Colon (tissue), 2 donors: ENCODE results near the gene C17orf58.
"Not testable (repeated sequence)": the region's sequence is repeated elsewhere in the genome, so short reads cannot be mapped to it uniquely, and the experiment has no call there.

ENCODE experiments used
- FAIRE-seq: peaks from 2 replicates; lab custom pipeline; 2012; peaks lifted over from hg19 to GRCh38; lab: Jason Lieb, UNC
- donor health status: control.
- donor health status: control.

Gene C17orf58

DNA sequence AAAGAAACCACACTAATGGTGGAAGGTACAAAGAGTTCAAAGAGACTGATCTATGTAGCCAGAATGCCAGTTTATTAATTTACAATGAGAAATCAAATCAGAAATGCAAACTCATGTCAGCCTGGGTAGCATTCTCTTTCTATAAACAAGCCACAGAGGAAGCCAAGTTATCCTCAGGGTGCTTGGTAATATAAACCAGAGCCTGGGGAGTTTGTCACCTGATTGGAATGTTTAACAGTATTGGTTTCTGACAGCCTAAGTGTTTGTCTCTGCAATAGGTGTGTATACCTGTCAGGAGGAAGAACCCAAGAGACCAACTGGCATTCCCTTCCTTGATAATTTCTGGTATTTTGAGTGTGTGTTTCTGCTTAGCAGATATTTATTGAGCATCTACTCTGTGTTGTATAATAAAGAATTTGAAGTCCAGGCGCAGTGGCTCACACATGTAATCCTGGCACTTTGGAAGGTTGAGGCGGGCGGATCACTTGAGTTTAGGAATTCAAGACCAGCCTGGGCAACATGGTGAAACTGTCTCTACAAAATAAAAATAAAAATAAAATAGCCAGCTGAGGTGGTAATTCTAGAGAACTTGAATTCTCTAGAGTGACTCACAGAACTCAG is 3.1 kb upstream of the C17orf58 start:
- FAIRE-seq, result no peak

DNA sequence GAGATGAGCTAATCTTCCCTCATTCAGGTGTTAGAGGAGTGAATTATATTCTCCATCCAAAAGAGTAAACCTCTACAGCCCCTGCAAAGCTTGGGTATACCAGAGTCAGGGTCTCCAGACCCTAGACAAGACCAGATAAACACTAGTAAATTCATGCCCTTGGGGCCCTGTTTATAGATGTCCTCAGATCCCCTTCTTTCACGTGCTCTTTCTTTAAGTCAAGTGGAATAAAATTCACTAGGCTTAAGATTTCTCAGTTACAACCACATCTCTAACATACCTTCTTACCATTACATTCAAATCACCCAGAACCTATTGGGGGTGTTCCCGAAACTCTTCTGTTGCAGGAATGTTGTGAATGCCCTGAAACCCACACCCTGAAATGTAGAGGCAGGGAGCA is 2.2 kb upstream of the C17orf58 start:
- no peak for FAIRE-seq

DNA sequence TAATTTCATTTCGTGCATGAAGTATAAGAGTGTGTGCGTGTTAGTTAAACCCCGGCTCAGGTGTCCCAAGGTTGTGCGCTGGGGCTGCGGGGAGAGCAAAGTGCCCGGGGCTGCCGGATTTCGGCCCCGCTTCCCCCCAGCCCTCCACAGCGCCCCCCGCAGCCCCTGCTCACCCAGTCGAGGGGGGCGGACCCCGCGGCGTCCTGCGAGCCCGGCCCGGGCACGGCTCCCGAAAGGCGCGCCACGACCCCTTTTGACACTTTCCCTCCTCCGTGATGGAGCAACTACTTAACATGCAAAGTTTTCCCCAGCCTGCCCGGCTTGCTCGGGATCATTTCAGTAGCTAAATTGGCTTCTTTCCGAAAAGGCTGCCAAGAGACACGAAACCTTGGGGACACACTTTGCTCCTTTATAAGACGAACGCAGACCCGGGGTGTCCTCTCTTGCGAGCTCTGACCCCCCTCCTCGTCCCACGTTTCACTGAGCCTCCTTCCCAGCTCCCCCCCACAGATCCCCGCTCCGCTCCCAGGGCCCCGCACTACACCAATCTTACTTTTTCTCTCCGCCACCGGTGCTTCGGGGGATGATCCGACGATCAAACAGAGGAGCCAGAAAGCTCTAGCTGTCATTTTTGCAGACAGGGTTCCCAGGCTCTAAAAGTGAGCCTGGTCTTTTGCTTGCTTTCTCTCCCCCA is 552 bp downstream of the C17orf58 start:
- no peak for FAIRE-seq

DNA sequence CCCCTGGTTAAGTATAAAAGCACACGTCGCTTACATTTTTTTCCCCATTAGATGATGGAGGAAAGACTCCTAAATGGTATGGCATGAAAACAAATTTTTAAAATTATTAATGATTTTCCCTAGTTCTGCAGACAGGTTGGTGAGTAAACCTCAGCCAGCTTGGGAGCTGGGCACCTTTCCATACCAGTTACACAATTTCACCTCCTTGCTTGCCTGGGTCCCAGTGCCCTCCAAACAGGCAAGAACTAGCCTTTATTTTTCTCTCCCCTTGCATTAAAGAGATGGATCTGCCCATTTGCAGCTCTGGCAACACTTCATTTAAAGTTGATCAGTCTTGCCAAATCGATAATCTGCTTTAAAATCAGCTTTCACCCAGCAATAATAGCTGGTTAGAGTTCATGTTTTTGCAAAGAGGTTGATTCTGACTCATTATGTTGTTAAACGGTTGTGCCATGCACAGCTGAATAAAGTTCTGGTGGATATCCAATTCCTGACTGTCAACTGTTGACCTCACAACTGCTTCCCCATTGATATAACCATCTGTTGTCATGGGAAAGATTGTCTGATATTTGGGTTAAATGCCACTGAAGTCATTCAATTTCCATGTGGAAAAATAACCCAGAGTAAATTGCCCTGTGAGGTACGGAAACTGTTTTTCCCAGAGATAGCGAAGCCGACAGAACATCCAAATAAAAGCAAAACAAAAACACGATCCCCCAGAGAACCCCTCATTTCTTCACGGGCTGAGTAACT is 1.3 kb downstream of the C17orf58 start:
- FAIRE-seq, result no peak

DNA sequence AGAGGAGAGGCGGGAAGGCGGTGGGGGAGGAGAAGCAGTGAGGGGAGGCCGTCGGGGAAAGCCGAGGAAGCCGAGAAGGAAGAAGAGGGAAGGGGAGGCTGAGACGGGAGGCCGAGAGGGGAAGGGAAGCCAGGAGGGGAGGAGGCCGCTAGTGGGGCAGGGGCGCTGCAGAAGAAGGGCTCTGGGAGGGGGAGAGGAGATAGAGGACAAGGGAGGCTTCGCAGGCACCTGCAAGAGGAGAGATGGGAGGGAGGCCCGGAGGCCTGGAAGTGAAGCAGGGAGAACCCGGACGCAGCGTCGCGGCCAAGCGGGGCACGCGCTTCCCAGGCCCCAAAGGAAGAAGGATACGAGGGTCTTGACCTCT is 2.3 kb downstream of the C17orf58 start:
- no peak for FAIRE-seq

DNA sequence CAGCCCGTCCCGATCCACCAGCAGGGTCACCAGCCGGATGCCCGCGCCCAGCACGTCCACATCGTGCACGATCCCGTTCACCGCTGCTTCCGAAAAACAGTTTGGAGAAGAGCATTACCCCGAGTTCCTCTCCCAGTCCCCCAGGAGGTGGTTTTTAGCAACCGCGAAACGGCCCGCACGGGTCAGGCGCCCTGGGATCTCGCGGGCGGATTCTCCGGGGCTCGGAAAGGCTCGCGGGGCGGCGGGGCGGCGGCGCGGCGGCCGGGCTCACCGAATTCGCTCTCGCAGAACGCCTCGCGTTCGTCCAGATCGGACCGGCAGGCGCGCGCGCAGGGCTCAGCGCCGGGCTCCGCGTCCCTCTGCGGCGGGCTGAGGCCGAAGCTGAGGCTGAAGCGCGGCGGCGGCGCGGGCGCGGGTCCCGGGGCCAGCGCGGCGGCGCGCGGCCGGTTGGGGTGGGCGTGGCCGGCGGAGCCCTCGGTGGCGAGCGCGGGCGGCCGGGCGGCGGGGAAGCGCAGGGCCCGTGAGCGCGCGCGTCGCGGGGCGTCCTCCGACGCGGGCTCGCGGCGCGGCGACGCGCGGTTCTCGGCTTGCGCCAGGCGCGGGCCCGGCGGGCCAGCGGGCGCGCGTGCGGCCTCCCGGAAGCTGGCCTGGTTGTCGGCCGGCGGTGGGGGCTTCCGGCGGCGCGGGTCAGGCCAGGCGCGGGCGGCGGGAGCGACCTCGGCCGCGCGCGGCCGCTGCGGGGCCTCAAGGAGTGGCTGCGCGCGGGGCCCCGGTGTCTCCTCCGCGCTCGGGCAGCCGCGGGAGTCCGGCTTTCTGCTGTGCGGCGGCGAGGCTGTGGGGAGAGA is 2.9 kb downstream of the C17orf58 start:
- FAIRE-seq, result no peak

DNA sequence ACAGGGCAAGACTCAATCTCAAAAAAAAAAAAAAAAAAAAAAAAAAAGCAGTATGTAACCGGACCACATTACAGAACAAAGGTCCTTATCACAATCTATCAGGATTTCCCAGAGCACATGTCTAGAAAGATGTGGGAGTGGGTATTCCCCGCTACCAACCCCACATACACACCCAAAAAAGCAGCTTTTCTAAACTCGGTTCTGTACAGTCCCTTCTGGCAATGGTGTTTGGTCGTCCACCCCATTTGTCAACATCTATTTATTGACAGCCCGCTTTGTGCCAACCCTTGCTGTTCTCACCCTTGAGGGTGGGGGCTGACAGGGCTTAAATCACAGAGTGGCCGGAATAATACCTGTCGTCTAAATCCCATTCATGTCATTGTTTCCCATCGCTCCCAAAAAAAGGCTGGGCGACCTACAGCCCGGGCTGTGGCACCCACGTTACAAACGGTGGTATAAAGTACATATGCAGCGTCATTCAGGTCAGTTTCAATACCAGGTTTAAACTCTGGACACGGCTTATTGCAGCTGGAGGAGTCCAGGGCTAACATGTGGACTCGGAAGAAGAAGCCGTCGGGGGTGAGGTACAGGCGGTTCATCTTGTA is 3.6 kb downstream of the C17orf58 start:
- no peak for FAIRE-seq

DNA sequence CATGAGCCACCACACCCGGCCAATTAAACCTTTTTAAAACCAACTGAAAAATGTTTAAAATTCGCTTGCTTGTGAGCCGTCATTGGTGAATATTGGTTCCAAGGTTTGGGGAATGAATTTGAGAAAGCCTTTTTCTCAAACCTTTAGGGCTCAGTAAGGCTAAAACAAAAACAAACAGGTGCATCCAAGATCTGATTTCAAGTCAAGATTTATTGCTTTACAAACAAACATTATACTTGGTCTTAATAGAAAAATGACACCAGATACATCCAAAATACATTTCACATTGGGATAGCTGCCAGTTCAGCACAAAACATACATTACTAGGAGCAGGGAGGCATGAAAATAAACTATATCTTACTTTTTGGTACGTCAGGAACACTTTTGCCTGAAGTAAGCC is 5.4 kb downstream of the C17orf58 start:
- FAIRE-seq, result no peak

DNA sequence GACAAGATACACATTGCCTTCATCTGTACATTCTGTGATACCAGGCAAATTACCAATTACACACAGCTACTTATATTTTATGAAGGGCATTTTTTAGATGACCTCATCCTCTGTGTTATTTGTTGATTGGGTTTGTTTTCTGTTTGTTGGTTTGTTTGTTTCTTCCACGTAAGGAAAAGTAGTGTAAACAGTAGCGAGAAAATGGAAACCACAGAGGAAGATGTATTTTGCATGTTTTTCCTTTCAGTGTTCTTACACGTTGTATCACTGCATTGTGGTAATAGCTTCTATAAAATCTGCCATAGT is 12.9 kb downstream of the C17orf58 start:
- no peak for FAIRE-seq

DNA sequence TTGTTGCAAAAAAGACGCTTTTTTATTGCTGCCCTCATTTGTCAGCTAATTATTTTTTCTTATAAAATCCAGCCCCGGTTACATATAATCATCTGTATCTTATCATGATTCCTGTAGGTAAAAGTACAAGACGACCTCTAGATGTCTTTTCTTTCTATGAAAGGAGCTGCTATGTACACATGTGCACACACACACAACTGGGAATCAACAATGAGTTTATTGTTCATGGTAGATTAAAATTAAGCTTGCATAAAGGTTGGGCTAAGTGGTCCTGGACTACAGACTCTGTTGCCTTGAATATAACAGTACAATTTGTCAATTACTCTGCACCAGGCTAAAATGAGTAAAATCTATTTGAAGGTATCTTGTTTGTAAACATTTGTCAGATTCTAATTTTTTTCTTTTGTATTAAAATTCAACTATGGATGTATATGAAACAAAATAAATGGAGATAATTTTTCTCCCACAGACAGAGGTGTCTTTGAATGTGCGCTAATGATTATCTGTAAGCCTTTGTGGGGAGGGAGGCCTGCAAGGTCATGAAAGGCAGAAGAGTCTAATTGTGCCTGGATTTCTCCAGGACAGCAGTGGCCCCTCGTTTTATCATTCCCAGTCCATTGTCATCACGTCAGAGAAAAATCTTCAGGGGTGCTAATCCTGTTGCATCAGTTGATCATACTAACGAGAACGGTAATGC is 13.4 kb downstream of the C17orf58 start:
- no peak for FAIRE-seq

DNA sequence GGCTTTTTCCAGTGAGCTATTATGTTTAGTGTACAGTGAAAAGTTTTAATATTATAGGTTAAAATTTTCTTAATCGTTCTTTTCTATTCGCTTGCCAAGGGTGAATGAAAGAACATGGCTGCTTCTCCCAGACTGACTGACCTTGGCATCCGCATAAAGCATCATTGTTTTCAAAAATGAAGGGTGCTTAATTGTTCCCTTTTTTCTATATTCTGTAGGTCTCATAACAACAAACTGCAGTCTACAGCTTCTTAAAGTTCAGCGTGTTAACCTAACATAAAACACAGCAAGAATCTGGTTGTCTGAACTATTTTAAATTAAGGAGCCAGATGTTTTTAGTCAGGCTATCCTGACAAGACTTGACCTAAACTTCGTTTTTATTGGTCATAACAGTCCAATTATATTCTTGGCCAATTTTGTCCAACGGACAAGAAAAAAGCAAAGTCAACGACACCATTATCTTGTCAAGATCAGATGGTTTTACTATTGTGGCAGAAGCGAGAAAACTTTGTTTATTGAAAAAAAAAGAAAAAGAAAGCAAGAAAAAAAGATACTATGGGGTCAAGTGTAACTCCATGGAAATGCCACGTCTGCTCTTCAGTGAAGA is 14.1 kb downstream of the C17orf58 start:
- no peak for FAIRE-seq

DNA sequence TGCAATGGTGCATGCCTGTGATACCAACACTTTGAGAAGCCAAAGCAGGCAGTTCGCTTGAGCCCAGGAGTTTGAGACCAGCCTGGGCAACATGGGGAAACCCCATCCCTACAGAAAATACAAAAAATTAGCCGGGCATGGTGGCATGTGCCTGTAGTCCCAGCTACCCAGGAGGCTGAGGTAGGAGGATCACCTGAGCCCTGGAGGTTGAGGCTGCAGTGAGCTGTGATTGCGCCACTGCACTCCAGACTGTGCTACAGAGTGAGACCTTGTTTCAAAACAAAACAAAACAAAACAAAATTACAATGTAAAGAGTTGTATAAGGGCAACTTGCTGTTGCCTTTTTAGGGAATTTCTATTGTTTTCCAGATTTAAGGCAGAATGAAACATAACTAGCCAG is 15.4 kb downstream of the C17orf58 start:
- FAIRE-seq, result not testable (repeated sequence)

DNA sequence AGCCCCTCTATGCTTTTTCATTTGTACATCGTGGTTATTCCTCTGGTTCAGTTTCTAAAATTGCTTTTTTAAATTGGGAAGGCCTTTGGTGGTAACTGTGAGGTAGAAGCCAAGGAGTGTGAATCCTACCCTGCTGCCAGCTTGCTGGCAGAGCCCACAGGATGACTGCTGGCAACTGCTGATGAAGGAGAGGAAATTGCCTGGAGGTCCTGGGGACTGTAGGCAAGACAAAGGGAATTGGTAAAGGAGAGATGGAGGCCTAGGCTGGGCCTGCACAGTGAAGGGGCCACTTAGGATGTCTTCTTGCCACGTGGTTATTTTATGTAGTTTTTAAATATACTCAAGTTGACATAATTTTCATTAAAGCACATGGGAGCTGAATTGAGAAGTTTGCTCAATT is 15.8 kb downstream of the C17orf58 start:
- no peak for FAIRE-seq

DNA sequence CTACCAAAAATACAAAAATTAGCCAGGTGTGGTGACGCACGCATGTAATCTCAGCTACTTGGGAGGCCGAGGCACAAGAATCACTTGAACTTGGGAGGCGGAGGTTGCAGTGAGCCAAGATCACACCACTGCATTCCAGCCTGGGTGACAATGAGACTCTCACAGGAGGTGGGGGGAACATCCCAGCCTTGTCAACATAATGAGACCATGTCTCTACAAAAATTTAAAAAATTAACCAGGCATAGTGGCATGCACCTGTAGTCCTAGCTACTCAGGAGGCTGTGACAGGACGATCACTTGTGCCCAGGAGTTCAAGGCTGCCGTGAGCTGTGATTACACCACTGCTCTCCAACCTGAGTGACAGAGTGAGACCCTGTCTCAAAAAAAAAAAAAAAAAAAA is 20.0 kb downstream of the C17orf58 start:
- not testable (repeated sequence) for FAIRE-seq

DNA sequence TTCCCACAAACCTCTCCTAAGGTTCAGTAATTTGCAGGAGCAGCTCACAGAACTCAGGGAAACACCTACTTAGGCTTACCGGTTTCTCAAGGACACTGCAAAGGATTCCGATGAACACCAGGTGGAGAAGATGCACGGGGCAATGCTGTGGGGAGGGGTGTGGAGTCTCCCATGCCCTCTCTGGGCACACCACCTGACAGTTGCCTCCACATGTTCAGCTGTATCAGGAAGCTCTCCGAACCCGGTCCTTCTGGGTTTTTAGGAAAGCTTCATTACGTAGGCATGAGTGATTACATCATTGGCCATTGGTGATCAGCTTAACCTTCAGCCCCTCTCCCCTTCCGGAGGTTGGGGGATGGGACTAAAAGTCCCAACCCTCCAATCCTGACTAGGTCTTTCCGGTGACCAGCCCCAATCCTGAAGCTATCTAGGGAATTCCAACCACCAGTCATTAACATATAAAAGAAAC is 21.6 kb downstream of the C17orf58 start:
- FAIRE-seq, result no peak

DNA sequence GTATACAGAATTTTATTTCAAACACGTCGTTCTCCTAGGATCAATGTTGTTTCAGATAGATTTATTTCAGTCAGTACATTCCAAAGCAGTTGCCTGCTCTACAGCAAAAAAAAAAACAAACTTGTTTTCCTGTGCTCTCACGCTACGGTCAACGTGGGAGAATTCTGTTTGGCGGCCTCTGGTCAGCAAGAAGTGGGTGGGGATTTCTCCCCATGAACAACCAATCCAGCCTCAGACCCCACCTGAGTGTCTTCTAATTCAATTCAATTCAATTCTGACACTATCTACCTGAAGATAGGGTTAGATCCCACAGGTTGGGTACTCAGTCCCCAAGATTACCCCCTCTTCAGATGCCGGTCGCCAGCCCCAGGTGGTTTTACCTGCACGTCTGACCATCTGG is 22.1 kb downstream of the C17orf58 start:
- no peak for FAIRE-seq

DNA sequence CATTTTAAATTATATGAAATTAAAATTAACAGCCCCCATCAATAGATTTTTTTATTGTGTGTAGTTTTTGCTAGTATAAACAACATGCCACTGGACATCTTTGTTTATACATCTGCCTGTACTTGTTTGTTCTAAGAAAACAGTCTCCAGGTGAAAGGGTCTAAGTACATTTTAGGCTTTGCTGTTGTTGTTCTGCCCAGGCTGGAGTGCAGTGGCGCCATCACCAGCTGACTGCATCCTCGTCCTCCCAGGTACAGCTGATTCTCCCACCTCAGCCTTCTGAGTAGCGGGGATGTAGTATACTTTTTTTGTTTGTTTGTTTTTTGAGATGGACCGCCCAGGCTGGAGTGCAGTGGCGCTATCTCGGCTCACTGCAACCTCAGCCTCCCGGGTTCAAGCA is 25.5 kb downstream of the C17orf58 start:
- FAIRE-seq, result no peak

DNA sequence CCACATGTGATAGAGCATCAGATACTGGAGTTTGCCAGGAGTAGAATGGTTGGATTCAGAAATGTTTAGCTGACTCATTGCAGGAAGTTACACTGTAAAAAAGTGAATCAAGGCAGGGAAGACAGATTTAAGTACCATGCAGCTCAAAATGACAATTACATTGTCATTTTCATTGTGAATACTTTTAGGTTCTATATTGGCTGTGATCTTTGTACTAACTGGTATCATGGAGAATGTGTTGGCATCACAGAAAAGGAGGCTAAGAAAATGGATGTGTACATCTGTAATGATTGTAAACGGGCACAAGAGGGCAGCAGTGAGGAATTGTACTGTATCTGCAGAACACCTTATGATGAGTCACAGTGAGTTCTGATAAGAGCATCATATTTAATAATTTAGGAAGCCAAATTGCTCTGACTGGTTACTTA is 33.1 kb downstream of the C17orf58 start:
- not testable (repeated sequence) for FAIRE-seq

DNA sequence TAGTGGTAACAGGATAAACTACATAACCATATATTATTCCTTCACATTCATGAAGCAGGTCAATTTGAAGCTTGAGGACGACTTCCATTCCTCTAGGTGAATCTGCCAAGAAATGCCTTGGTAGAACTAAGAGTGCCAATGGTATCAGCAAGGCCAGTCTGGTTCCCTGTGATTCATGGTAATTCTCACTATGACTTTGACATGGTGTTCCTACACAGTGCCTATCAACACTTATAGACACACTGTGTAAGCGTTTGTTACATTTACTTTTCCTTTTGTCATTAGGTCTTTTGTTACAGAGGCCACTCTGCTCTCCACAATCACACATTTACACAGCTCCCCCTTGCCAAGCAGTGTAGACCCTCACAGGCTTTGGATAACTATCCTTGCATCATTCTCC is 34.1 kb downstream of the C17orf58 start:
- FAIRE-seq, result not testable (repeated sequence)

DNA sequence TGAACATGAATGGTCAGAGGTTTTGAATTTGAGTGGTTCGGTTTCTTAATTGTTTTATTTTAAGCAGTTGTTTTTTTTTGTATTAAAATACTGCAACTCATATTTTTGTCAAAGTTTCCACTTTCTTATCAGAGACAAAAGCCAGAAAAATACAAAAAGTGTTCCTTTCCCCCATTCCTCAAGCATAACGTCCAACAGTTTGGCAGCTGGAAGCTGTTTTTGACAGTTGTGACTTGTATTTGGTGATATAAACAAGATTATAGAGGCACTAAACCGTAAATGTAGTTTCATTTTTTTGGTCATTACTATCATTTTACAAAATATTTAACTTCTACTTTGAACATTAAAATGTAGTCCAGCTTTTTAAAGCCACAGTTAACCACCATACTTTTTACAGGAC is 36.0 kb downstream of the C17orf58 start:
- not testable (repeated sequence) for FAIRE-seq

DNA sequence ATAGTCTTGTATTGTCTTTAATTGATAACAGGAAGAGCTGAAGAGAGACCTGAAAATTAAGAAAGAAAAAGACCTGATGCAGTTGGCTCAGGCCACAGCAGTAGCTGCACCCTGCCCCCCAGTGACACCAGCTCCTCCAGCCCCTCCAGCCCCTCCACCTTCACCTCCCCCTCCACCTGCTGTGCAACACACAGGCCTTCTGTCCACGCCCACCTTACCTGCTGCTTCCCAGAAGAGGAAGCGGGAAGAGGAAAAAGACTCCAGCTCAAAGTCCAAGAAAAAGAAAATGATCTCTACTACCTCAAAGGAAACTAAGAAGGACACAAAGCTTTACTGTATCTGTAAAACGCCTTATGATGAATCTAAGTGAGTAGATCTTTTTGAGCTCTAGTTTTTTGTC is 36.8 kb downstream of the C17orf58 start:
- FAIRE-seq, result no peak
